Medulla oblongata (tissue), 1 donor: ENCODE measurements around the gene RASGEF1C.

Source experiments
- DNase-seq: peaks from one replicate; pipeline ENCODE4 v3.0.0-alpha.2; 2015; ENCODE audit errors: extremely low spot score

RASGEF1C gene

GRCh38 chr5:180054226-180054625 lies 154.8 kb downstream of the RASGEF1C start:
- DNase-seq, result no peak

DNA sequence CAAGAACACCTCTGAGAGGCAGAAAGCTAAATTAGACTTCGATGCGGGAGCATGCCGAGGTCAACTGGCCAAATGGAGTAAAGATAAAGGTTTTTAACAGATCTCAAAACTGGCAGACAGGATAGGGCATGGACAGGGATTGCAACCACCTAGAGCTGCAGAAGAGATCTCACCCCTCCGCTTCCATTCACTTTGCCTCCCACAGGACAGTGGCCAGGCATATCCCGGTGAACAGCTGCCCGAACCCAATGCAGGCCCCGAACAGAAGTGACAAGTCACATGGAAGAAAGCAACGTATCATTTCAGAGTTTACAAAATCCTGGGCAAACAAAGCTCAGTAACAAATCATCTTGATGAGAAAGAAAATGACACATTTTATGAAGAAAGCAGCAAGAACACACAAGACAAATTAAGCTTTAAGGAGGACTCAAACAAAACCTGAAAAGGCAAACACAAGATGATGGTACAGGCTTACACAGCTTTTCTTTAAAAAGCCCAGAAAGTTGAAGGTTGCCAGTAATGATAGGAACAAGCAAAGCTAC lies 155.9 kb downstream of the RASGEF1C start:
- DNase-seq, result no peak

DNA sequence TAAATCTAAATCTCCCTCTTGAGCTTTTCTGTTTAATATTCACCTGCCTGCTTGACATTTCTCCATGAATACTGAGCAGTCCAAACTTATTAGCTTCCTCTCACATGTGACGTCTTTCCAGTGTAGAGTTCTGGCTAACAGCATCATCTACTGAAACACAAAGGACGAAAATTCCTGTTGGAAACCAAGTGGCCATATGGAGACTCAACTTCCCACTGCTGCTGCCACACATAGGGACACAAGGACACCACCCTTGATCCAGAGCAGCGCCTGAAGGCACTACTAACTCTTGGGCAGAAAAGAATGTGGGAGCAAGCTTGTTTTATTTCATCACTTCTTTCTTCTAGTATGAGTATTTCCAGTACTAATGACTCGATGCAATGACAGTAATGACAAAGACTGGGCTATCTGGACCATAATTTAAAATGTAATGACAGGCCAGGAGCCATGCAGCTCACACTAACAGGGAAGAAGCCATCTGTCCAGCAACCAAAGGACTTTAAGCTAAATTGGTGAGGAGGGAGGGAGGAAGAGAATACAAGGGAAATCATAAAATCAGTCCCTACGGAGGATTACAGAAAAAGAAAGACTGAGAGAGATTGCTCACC lies 156.7 kb downstream of the RASGEF1C start:
- no peak for DNase-seq
